Neural progenitor cell (in vitro differentiated cells): ENCODE results near the gene PARD3B. TPM values are rescaled to one million over a fixed set of nuclear protein-coding genes. Genes with fewer than 3 reads are reported as not detected.

ENCODE experiments used
- DNase-seq: peaks from one replicate; pipeline ENCODE4 v3.0.0-alpha.2; 2016; ENCODE audit warnings: low spot score
- H2AFZ ChIP-seq: fragments of 200-600 bp; sonication (generic); replicated peaks from 2 replicates; pipeline ENCODE4 v1.6.1; 2016; ENCODE audit warnings: antibody characterized with exemption
- H3F3A ChIP-seq: fragments of 200-600 bp; sonication (generic); 2 replicates; pipeline ENCODE4 v1.6.1; 2016; ENCODE audit warnings: antibody characterized with exemption, low read depth
- H3K27ac ChIP-seq: fragments of 200-600 bp; sonication (generic); 2 replicates; pipeline ENCODE4 v1.5.1; 2016; ENCODE audit warnings: mild to moderate bottlenecking
- H3K27me3 ChIP-seq: fragments of 200-600 bp; sonication (generic); 2 replicates; pipeline ENCODE4 v1.6.1; 2016; ENCODE audit warnings: mild to moderate bottlenecking, moderate library complexity
- H3K36me3 ChIP-seq: fragments of 200-600 bp; sonication (generic); 2 replicates; pipeline ENCODE4 v1.5.1; 2016
- H3K4me1 ChIP-seq: fragments of 200-600 bp; sonication (generic); 2 replicates; pipeline ENCODE4 v1.6.1; 2016; ENCODE audit warnings: mixed run types
- H3K4me2 ChIP-seq: fragments of 200-600 bp; sonication (generic); 2 replicates; pipeline ENCODE4 v1.6.1; 2016
- H3K4me3 ChIP-seq: fragments of 200-600 bp; sonication (generic); 2 replicates; pipeline ENCODE4 v1.5.1; 2016
- H3K79me2 ChIP-seq: fragments of 200-600 bp; sonication (generic); 2 replicates; pipeline ENCODE4 v1.6.1; 2016; ENCODE audit warnings: low read depth
- H3K9ac ChIP-seq: fragments of 200-600 bp; sonication (generic); 2 replicates; pipeline ENCODE4 v1.6.1; 2016
- H3K9me3 ChIP-seq: fragments of 200-600 bp; sonication (generic); 2 replicates; pipeline ENCODE4 v1.5.1; 2016; ENCODE audit warnings: low read depth
- H4K20me1 ChIP-seq: fragments of 200-600 bp; sonication (generic); 2 replicates; pipeline ENCODE4 v1.6.1; 2016; ENCODE audit warnings: low read depth
- H3K27ac Mint-ChIP-seq: 3 replicates; pipeline ENCODE4 v1.8.0; 2021; ENCODE audit warnings: mixed read lengths
- H3K27me3 Mint-ChIP-seq: 2 replicates; pipeline ENCODE4 v1.8.0; 2022; ENCODE audit warnings: low read depth, mild to moderate bottlenecking, inconsistent platforms, moderate library complexity, mixed read lengths; ENCODE audit not compliant: insufficient read depth
- H3K36me3 Mint-ChIP-seq: 3 replicates; pipeline ENCODE4 v1.8.0; 2021; ENCODE audit warnings: mixed read lengths
- H3K4me1 Mint-ChIP-seq: 3 replicates; pipeline ENCODE4 v1.8.0; 2021; ENCODE audit warnings: mixed read lengths
- H3K4me3 Mint-ChIP-seq: 3 replicates; pipeline ENCODE4 v1.8.0; 2021; ENCODE audit warnings: mild to moderate bottlenecking, moderate library complexity, mixed read lengths
- H3K9me3 Mint-ChIP-seq: 3 replicates; pipeline ENCODE4 v1.8.0; 2020; ENCODE audit warnings: mixed read lengths
- EZH2 ChIP-seq: fragments of 200-600 bp; sonication (generic); IDR thresholded peaks from 2 replicates; pipeline ENCODE4 v1.6.1; 2017; ENCODE audit warnings: antibody characterized with exemption, mild to moderate bottlenecking, moderate library complexity
- EZH2phosphoT487 ChIP-seq: fragments of 200-600 bp; sonication (generic); IDR thresholded peaks from 2 replicates; pipeline ENCODE4 v1.6.1; 2017; ENCODE audit warnings: antibody characterized with exemption
- total RNA-seq: library from RNA; depleted of rRNA; stranded (reverse); fragments of >200 nt; gene quantifications from 2 replicates; pipeline ENCODE4 v1.2.3, GENCODE V29; 2015; ENCODE audit warnings: low replicate concordance
- TF ChIP-seq, protein P1 (sequence below): fragments of 200-600 bp; sonication (generic); IDR thresholded peaks from 2 replicates; pipeline ENCODE4 v1.5.1; 2017; ENCODE audit warnings: antibody characterized with exemption, mild to moderate bottlenecking

The PARD3B gene
- total RNA-seq, 1 donor from 2014 or later = 8.4 TPM

DNA sequence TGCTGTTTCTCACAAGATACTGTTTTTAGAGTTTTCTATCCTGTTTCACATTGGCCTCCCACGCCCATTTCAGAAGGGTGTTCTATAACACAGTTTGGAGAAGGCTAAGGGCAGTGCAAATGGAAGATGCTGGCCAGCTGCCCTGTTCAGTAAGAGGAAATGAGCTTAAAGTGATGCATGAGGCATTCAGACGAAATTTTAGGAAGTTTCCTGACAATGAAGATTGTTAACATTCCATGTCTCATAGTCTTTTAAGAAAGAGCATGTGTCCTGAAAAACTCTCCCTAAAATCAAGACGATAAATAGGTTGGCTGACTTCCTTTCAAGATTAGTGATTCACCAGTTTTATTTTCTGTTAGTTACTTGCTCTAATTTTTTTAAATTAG lies 652.9 kb downstream of the PARD3B start:
- H3K9ac ChIP-seq = no peak overlapping the region
- H3K27me3 ChIP-seq = no peaks in the 10 kb centered on the region
- H3K4me1 ChIP-seq = no peaks in the 10 kb centered on the region
- no peak for DNase-seq
- H2AFZ ChIP-seq = no peak overlapping the region
- no peaks in the 10 kb centered on the region for H3K79me2 ChIP-seq
- Mint-ChIP-seq H3K27me3 (no peaks in the 10 kb centered on the region), H3K4me1 (peaks cover 6% of the 10 kb centered on the region), H3K36me3 (no peaks in the 10 kb centered on the region), H3K4me3 (no peak overlapping the region), H3K27ac (no peak overlapping the region), H3K9me3 (no peaks in the 10 kb centered on the region)
- H3K4me3 ChIP-seq = no peak overlapping the region
- H3K9me3 ChIP-seq = no peaks in the 10 kb centered on the region
- TF ChIP-seq EZH2phosphoT487 (no peak), EZH2 (no peak)
- TF ChIP-seq, protein P1, sequence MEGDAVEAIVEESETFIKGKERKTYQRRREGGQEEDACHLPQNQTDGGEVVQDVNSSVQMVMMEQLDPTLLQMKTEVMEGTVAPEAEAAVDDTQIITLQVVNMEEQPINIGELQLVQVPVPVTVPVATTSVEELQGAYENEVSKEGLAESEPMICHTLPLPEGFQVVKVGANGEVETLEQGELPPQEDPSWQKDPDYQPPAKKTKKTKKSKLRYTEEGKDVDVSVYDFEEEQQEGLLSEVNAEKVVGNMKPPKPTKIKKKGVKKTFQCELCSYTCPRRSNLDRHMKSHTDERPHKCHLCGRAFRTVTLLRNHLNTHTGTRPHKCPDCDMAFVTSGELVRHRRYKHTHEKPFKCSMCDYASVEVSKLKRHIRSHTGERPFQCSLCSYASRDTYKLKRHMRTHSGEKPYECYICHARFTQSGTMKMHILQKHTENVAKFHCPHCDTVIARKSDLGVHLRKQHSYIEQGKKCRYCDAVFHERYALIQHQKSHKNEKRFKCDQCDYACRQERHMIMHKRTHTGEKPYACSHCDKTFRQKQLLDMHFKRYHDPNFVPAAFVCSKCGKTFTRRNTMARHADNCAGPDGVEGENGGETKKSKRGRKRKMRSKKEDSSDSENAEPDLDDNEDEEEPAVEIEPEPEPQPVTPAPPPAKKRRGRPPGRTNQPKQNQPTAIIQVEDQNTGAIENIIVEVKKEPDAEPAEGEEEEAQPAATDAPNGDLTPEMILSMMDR = no peak
- H3K36me3 ChIP-seq = no peaks in the 10 kb centered on the region
- no peaks in the 10 kb centered on the region for H3F3A ChIP-seq
- no peak overlapping the region for H3K27ac ChIP-seq
- H3K4me2 ChIP-seq = no peak overlapping the region
- H4K20me1 ChIP-seq = no peaks in the 10 kb centered on the region

DNA sequence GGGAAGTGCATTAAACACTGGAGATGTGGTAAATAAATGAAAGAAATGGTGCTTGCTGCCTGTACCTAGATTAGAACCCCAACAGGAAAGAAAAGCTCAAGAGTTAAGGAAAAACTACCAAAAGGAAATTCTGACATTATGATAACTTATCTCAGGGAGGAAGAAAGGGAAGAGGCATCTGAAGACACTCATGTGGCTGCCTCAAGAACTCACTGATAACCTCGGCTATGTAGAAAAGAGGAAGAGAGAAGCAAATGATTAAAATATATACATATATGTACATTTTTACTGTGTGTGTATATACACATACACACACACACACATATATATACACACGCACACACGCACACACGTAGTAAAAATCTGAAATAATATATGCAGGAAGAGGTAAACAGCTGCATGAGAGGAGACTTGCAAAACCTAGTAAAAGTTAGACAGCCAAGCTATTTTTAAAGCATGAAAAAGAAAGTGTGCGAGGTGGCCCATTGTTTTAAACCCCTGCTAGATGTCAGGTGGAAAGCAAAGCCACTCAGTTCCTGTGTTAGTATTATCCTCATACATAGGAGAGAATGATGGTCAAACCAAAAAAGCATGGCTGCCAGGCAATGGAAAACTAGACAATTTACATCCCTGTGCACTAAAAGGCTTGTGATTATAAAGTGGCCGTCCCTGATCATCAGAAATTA lies 654.0 kb downstream of the PARD3B start:
- H3F3A ChIP-seq = no peaks in the 10 kb centered on the region
- H2AFZ ChIP-seq = no peak overlapping the region
- H3K9me3 ChIP-seq = no peaks in the 10 kb centered on the region
- TF ChIP-seq EZH2 = no peak
- TF ChIP-seq EZH2phosphoT487 = no peak
- TF ChIP-seq, protein P1 = no peak
- Mint-ChIP-seq H3K27me3 (no peaks in the 10 kb centered on the region), H3K4me3 (no peak overlapping the region), H3K27ac (no peak overlapping the region), H3K9me3 (no peaks in the 10 kb centered on the region), H3K36me3 (no peaks in the 10 kb centered on the region), H3K4me1 (peaks cover 6% of the 10 kb centered on the region)
- H3K4me1 ChIP-seq = no peaks in the 10 kb centered on the region
- no peaks in the 10 kb centered on the region for H3K27me3 ChIP-seq
- H3K9ac ChIP-seq = no peak overlapping the region
- DNase-seq = no peak
- H3K36me3 ChIP-seq = no peaks in the 10 kb centered on the region
- no peaks in the 10 kb centered on the region for H4K20me1 ChIP-seq
- H3K27ac ChIP-seq = no peak overlapping the region
- no peaks in the 10 kb centered on the region for H3K79me2 ChIP-seq
- H3K4me2 ChIP-seq = no peak overlapping the region
- H3K4me3 ChIP-seq = no peak overlapping the region

DNA sequence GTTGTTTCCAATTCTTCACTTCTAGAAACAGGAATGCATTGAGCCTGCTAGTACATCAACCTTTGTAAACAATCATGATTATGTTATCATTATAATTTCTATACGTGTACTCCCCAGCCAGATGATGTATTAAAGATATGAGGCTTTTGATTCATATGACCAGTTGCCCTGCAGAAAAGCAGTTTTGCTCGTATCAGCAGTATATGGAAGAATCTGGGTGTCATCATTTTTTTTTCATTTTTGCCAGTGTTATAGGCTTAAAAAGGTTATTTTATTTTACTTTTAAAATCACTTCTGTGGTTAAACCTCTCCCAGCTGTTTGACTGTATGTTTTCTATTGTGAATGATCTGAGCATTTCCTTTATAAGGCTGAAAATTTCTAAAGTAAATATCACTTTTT lies 665.2 kb downstream of the PARD3B start:
- H3K27me3 ChIP-seq = no peaks in the 10 kb centered on the region
- Mint-ChIP-seq H3K4me1 (no peaks in the 10 kb centered on the region), H3K9me3 (peaks cover 1% of the 10 kb centered on the region)

More for the DNA sequence above, 665.2 kb downstream of the PARD3B start:
- peaks cover 17% of the 10 kb centered on the region for H3K4me1 ChIP-seq
- H3K4me3 ChIP-seq = no peak overlapping the region
- H3K4me2 ChIP-seq = no peak overlapping the region
- Mint-ChIP-seq H3K27ac (no peak overlapping the region), H3K36me3 (no peaks in the 10 kb centered on the region), H3K27me3 (no peaks in the 10 kb centered on the region), H3K4me3 (no peak overlapping the region)
- H3K9me3 ChIP-seq = no peaks in the 10 kb centered on the region
- DNase-seq = no peak
- no peak overlapping the region for H2AFZ ChIP-seq
- no peak overlapping the region for H3K9ac ChIP-seq
- no peaks in the 10 kb centered on the region for H4K20me1 ChIP-seq
- no peaks in the 10 kb centered on the region for H3K36me3 ChIP-seq
- H3K27ac ChIP-seq = no peak overlapping the region
- no peaks in the 10 kb centered on the region for H3K79me2 ChIP-seq
- H3F3A ChIP-seq = no peaks in the 10 kb centered on the region
- TF ChIP-seq, protein P1 = no peak
- no peak for TF ChIP-seq EZH2phosphoT487
- no peak for TF ChIP-seq EZH2
